Upper lobe of right lung (tissue), 1 donor: ENCODE results near the gene CALCOCO2. TPM values are rescaled to one million over a fixed set of nuclear protein-coding genes. Genes with fewer than 3 reads are reported as not detected.
"Not testable (repeated sequence)": the region's sequence is repeated elsewhere in the genome, so short reads cannot be mapped to it uniquely, and the experiment has no call there.

Source experiments
- ATAC-seq: fragments of 200-7000 bp; cut with Tn5 transposase; one replicate; pipeline ENCODE4 v1.9.1; 2020; ENCODE audit warnings: mild to moderate bottlenecking, moderate library complexity
- DNase-seq: peaks from one replicate; pipeline ENCODE4 v3.0.0-alpha.2; 2020
- H3K27ac ChIP-seq: fragments of 200-600 bp; one replicate; pipeline ENCODE4 v1.8.0; 2022
- H3K27me3 ChIP-seq: fragments of 200-600 bp; one replicate; pipeline ENCODE4 v1.8.0; 2022; ENCODE audit warnings: mild to moderate bottlenecking
- H3K36me3 ChIP-seq: fragments of 200-600 bp; one replicate; pipeline ENCODE4 v1.8.0; 2022
- H3K4me1 ChIP-seq: fragments of 200-600 bp; one replicate; pipeline ENCODE4 v1.8.0; 2022
- H3K4me3 ChIP-seq: fragments of 200-600 bp; one replicate; pipeline ENCODE4 v1.8.0; 2022; ENCODE audit warnings: mild to moderate bottlenecking
- H3K9me3 ChIP-seq: fragments of 200-600 bp; one replicate; pipeline ENCODE4 v1.8.0; 2022
- intact Hi-C: fragments of 100-400 bp; cut with DNase I; formaldehyde crosslinking; loops from one replicate; pipeline ENCODE4 v1.11.0; 2022
- total RNA-seq: library from RNA; stranded (reverse); fragmentation: NEBNext Ultra II Directional; extraction: Animal tissue kit (Norgen Biotek cat#: 25700); gene quantifications from one replicate; pipeline ENCODE4 v1.2.1, GENCODE V29; 2021
- TF ChIP-seq, protein P1 (sequence below): fragments of 200-600 bp; IDR thresholded peaks from one replicate; pipeline ENCODE4 v1.8.0; 2022; ENCODE audit warnings: antibody characterized with exemption
- donor health status: DM: no; HTN: yes; CAD: no; lungs with severe emphysema.

Gene CALCOCO2
- total RNA-seq, 1 donor from 2014 or later: 181 TPM

GRCh38 chr17:48868916-48869500, 38.2 kb downstream of the CALCOCO2 start:
- Histone ChIP-seq H3K9me3 (no peaks in the 10 kb centered on the region), H3K4me3 (no peak overlapping the region), H3K4me1 (peaks cover 20% of the 10 kb centered on the region), H3K36me3 (peaks cover 23% of the 10 kb centered on the region), H3K27ac (no peak overlapping the region), H3K27me3 (no peaks in the 10 kb centered on the region)
- intact Hi-C loops: no loop called here
- no peak for DNase-seq
- TF ChIP-seq, protein P1, sequence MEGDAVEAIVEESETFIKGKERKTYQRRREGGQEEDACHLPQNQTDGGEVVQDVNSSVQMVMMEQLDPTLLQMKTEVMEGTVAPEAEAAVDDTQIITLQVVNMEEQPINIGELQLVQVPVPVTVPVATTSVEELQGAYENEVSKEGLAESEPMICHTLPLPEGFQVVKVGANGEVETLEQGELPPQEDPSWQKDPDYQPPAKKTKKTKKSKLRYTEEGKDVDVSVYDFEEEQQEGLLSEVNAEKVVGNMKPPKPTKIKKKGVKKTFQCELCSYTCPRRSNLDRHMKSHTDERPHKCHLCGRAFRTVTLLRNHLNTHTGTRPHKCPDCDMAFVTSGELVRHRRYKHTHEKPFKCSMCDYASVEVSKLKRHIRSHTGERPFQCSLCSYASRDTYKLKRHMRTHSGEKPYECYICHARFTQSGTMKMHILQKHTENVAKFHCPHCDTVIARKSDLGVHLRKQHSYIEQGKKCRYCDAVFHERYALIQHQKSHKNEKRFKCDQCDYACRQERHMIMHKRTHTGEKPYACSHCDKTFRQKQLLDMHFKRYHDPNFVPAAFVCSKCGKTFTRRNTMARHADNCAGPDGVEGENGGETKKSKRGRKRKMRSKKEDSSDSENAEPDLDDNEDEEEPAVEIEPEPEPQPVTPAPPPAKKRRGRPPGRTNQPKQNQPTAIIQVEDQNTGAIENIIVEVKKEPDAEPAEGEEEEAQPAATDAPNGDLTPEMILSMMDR: no peak
- no peak for ATAC-seq

DNA sequence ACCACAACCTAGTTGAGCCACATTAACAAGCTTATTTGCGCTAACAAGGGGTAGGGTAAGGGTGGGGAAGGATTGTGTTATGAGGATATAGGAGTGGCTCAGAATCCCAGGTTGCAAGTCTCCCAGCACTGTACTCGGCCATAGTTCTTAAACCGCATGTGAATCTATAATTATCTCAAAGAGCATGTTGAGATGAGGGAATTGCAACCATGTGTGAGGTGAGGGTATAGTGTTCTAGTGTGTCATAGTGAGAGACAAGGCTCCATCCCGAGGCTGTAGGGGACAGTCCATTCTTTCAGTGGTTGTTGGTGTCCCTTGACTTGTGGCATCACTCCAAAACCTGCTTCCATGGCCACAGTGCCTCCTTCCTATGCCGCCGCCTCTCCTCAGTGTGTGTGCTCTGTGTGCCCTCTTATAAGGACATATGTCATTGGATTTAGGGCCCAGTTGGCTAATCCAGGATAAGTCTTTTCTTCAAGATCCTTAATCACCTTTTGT, 39.0 kb downstream of the CALCOCO2 start:
- ATAC-seq: no peak
- TF ChIP-seq, protein P1: no peak
- H3K36me3 ChIP-seq: peaks cover 14% of the 10 kb centered on the region
- no peaks in the 10 kb centered on the region for H3K9me3 ChIP-seq
- H3K27me3 ChIP-seq: no peaks in the 10 kb centered on the region
- intact Hi-C loops: no loop called here
- DNase-seq: no peak
- no peak overlapping the region for H3K27ac ChIP-seq
- H3K4me3 ChIP-seq: no peak overlapping the region
- H3K4me1 ChIP-seq: peaks cover 20% of the 10 kb centered on the region

DNA sequence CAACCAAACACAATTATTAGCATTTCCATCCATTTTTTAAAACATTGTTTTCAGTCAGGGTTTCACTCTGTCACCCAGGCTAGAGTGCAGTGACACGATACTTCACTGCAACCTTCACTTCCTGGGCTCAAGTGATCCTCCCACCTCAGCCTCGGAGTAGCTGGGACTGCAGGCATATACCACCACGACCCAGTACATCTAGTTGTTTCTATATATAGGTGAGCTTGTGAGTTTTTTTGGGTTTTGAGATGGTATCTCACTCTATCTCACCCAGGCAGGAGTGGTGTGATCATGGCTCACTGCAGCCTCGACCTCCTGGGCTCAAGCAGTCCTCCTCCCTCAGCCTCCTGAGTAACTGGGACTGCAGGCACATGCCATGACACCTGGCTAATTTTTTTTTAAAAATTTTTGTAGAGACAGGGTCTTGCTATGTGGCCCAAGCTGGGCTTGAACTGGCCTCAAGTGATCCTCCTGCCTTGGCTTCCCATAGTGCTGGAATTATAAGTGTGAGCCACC, 40.3 kb downstream of the CALCOCO2 start:
- Histone ChIP-seq H3K4me1 (peaks cover 20% of the 10 kb centered on the region), H3K9me3 (no peaks in the 10 kb centered on the region), H3K4me3 (no peak overlapping the region), H3K36me3 (peaks cover 2% of the 10 kb centered on the region), H3K27me3 (no peaks in the 10 kb centered on the region), H3K27ac (no peak overlapping the region)
- TF ChIP-seq, protein P1: no peak
- no peak for ATAC-seq
- intact Hi-C loops: no loop called here
- DNase-seq: no peak

DNA sequence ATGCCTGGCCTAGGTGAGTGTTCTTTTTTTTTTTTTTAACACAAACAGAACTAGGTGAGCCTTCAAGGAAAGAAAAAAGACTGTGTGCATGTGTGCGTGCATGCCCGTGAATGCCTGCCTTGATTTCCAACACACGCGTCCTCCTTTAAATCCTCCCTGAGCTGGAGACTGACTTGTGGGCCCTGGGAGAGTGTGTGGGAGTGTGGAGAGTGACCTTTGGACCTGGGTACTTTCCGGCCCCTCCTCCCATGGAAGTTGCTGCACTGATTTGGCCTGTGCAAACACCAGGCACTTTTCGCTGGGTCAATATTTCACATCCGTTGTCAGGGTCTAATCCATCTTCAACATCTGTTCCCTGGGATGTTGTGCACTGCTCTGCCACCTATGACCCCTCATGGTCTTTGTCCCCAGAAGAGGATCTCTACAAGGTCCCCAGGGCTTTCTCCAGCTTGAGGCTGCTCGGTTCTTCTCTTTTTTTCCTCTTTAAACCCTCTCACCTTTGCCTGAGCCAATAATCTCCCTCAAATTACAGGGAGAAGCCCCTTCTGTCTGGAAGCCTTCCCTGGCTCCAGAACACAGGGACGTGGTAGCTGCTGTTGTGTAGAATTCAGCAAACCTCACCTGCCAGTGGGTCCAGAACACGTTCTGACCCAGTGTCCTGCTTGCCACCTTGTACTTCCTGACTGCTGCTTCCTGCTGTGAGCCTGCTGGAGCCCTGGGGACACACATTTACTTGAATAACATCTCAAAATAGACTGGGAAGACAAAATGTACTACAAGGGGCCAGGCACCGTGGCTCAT, 40.9 kb downstream of the CALCOCO2 start:
- peak; percentile 71 for ATAC-seq
- H3K36me3 ChIP-seq: no peaks in the 10 kb centered on the region
- intact Hi-C loops: no loop called here

DNA sequence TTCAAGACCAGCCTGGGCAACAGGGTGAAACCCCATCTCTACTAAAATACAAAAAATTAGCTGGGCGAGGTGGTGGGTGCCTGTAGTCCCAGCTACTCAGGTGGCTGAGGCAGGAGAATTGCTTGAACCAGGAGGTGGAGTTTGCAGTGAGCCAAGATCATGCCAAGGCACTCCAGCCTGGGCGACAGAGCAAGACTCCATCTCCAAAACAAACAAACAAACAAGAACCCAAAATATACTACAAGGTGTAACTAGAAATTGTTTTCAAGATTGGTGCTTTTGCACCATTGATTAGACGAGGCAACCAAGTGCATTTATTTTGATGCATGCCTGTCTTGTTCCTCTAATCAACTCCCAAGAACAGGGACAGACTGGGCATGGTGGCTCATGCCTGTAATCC, 41.6 kb downstream of the CALCOCO2 start:
- H3K36me3 ChIP-seq, ATAC-seq, intact Hi-C loops, H3K27me3 ChIP-seq, H3K4me3 ChIP-seq, H3K9me3 ChIP-seq, DNase-seq: not testable (repeated sequence)
- H3K4me1 ChIP-seq: peaks cover 20% of the 10 kb centered on the region
- peak overlapping the region; percentile 58 for H3K27ac ChIP-seq

More for the DNA sequence above, 40.9 kb downstream of the CALCOCO2 start:
- H3K9me3 ChIP-seq: no peaks in the 10 kb centered on the region
- no peak overlapping the region for H3K4me3 ChIP-seq
- peaks cover 20% of the 10 kb centered on the region for H3K4me1 ChIP-seq
- TF ChIP-seq, protein P1: no peak
- DNase-seq: no peak
- peak overlapping the region; percentile 58 for H3K27ac ChIP-seq
- no peaks in the 10 kb centered on the region for H3K27me3 ChIP-seq

DNA sequence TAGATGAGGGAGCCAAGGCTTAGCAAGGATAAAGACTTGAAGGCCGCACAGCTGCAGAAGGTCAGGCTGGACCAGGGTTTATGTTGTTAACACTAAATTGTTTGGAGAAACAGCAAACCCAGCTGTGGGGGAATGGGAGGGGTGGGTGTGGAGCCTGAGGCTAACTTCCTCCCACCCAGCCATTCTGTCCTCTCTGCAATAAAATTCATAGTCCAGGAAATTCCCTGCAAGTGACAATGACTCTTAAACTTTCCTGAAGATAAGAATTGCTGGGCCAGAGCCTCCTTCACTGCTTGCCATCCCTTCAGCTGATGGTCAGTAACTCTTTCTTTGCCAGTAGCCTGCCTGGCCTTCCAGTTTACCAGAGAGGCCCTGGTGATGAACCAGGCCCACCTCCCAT, 42.4 kb downstream of the CALCOCO2 start:
- ATAC-seq (no peak), DNase-seq (no peak)
- Histone ChIP-seq H3K4me1 (peaks cover 20% of the 10 kb centered on the region), H3K4me3 (no peak overlapping the region), H3K27me3 (no peaks in the 10 kb centered on the region), H3K9me3 (no peaks in the 10 kb centered on the region), H3K27ac (peak overlapping the region; percentile 58), H3K36me3 (no peaks in the 10 kb centered on the region)
- intact Hi-C loops: no loop called here
- TF ChIP-seq, protein P1: no peak
